GM19328 (cell line): ENCODE data around the gene A4GNT.

Source experiments
- ATAC-seq: cut with Tn5 transposase; IDR thresholded peaks from one replicate; pipeline ENCODE4 v1.9.1; 2021; ENCODE audit warnings: mild to moderate bottlenecking, moderate library complexity; ENCODE audit not compliant: unreplicated experiment

Gene A4GNT

GRCh38 chr3:138081371-138082084, 50.7 kb downstream of the A4GNT start:
- no peak for ATAC-seq

GRCh38 chr3:138079901-138080300, 52.3 kb downstream of the A4GNT start:
- ATAC-seq: no peak

- ATAC-seq: no peak
Observed at GRCh38 chr3:138078901-138079344, 53.3 kb downstream of the A4GNT start.

GRCh38 chr3:138078096-138078495, 54.1 kb downstream of the A4GNT start:
- no peak for ATAC-seq
